ENCODE data around the gene SEC16A. TPM values are rescaled to one million over a fixed set of nuclear protein-coding genes. Genes with fewer than 3 reads are reported as not detected.
A peak's percentile ranks its signal among the peaks of the same experiment; 100 is the strongest.

Gene SEC16A
- total and polyA plus RNA-seq, 5 experiments from 2014 or later = 14.2 to 84.8 (median 35.8) TPM

- ATAC-seq (peak in 1 of 2 donors; percentile 12), DNase-seq (peak in 4 of 10 donors; percentile 7 to 34 (median 16))
- Mint-ChIP-seq H3K9me3 (no peaks in the 10 kb centered on the region), H3K36me3 (peaks cover 0 to 24% (median 3%) of the 10 kb centered on the region in 3 donors), H3K4me3 (peak overlapping the region; percentile 75 to 91 (median 82)), H3K27ac (peak overlapping the region in 9 of 10 donors; percentile 27 to 89 (median 73)), H3K4me1 (peaks cover 19 to 50% (median 36%) of the 10 kb centered on the region in 4 donors), H3K27me3 (no peaks in the 10 kb centered on the region)
- POLR2A ChIA-PET = interaction anchor here (1.1 to 5.7 kb wide), 3 partner anchors 10 to 36 kb away, joined by 3 to 34 read pairs (median 25); partner anchors contain the start of genes DNLZ, ENTR1 and PMPCA
Measured at GRCh38 chr9:136399176-136400037, 83.4 kb downstream of the SEC16A start.

- DNase-seq (no peak), ATAC-seq (no peak)
- Mint-ChIP-seq H3K4me1 (peaks cover 9 to 39% (median 25%) of the 10 kb centered on the region in 4 donors), H3K27ac (peak overlapping the region in 3 of 10 donors; percentile 15 to 75 (median 71)), H3K27me3 (no peaks in the 10 kb centered on the region), H3K9me3 (no peaks in the 10 kb centered on the region), H3K36me3 (peaks cover 0 to 27% (median 3%) of the 10 kb centered on the region in 3 donors), H3K4me3 (peak overlapping the region; percentile 39 to 91 (median 80))
- POLR2A ChIA-PET = interaction anchor here (5.7 kb wide), 1 partner anchor 35 kb away, joined by 34 read pairs; the partner anchor contains the start of gene DNLZ
Measured at GRCh38 chr9:136398286-136398685, 84.6 kb downstream of the SEC16A start.

GRCh38 chr9:136397643-136398042 lies 85.2 kb downstream of the SEC16A start:
- no peak overlapping the region for H3K4me3 Mint-ChIP-seq
- H3K27me3 Mint-ChIP-seq = no peaks in the 10 kb centered on the region
- no peak overlapping the region for H3K27ac Mint-ChIP-seq
- H3K36me3 Mint-ChIP-seq = peaks cover 0 to 28% (median 3%) of the 10 kb centered on the region in 3 donors
- ATAC-seq (no peak), DNase-seq (no peak)
- POLR2A ChIA-PET = no interaction called here
- peaks cover 7 to 37% (median 24%) of the 10 kb centered on the region in 4 donors for H3K4me1 Mint-ChIP-seq
- H3K9me3 Mint-ChIP-seq = no peaks in the 10 kb centered on the region

GRCh38 chr9:136396219-136396515 lies 86.7 kb downstream of the SEC16A start:
- Mint-ChIP-seq H3K9me3 (no peaks in the 10 kb centered on the region), H3K27me3 (no peaks in the 10 kb centered on the region), H3K27ac (no peak overlapping the region), H3K4me1 (peaks cover 7 to 27% (median 17%) of the 10 kb centered on the region in 4 donors), H3K4me3 (peak overlapping the region in 1 of 10 donors; percentile 49), H3K36me3 (peaks cover 0 to 36% (median 4%) of the 10 kb centered on the region in 3 donors)
- DNase-seq (no peak), ATAC-seq (no peak)
- POLR2A ChIA-PET = interaction anchor here (0.6 kb wide), 1 partner anchor 849 kb away, joined by 4 read pairs; no protein-coding TSS in a partner anchor

- H3K4me3 Mint-ChIP-seq = no peak overlapping the region
- ATAC-seq = no peak
- H3K9me3 Mint-ChIP-seq = no peaks in the 10 kb centered on the region
- POLR2A ChIA-PET = interaction anchor here (0.6 kb wide), 1 partner anchor 849 kb away, joined by 4 read pairs; no protein-coding TSS in a partner anchor
- no peak overlapping the region for H3K27ac Mint-ChIP-seq
- DNase-seq = no peak
- peaks cover 6 to 21% (median 14%) of the 10 kb centered on the region in 4 donors for H3K4me1 Mint-ChIP-seq
- no peaks in the 10 kb centered on the region for H3K27me3 Mint-ChIP-seq
- H3K36me3 Mint-ChIP-seq = peaks cover 0 to 42% (median 4%) of the 10 kb centered on the region in 3 donors
Measured at GRCh38 chr9:136395345-136396218, 87.3 kb downstream of the SEC16A start.

GRCh38 chr9:136395020-136395340 lies 87.9 kb downstream of the SEC16A start:
- DNase-seq (no peak), ATAC-seq (no peak)
- Mint-ChIP-seq H3K9me3 (no peaks in the 10 kb centered on the region), H3K4me1 (peaks cover 5 to 16% (median 13%) of the 10 kb centered on the region in 4 donors), H3K27me3 (no peaks in the 10 kb centered on the region), H3K4me3 (no peak overlapping the region), H3K36me3 (peaks cover under 1 to 46% (median 4%) of the 10 kb centered on the region in 3 donors), H3K27ac (no peak overlapping the region)
- POLR2A ChIA-PET = no interaction called here

- DNase-seq = no peak
- peaks cover 4 to 51% (median 4%) of the 10 kb centered on the region in 3 donors for H3K36me3 Mint-ChIP-seq
- H3K9me3 Mint-ChIP-seq = no peaks in the 10 kb centered on the region
- no peak for ATAC-seq
- H3K27ac Mint-ChIP-seq = no peak overlapping the region
- peaks cover 5 to 16% (median 13%) of the 10 kb centered on the region in 4 donors for H3K4me1 Mint-ChIP-seq
- H3K4me3 Mint-ChIP-seq = no peak overlapping the region
- H3K27me3 Mint-ChIP-seq = no peaks in the 10 kb centered on the region
- POLR2A ChIA-PET = no interaction called here
Measured at GRCh38 chr9:136394312-136395019, 88.4 kb downstream of the SEC16A start.

- no peak for ATAC-seq
- no peaks in the 10 kb centered on the region for H3K27me3 Mint-ChIP-seq
- no peak overlapping the region for H3K4me3 Mint-ChIP-seq
- H3K4me1 Mint-ChIP-seq = peaks cover 2 to 8% (median 4%) of the 10 kb centered on the region in 4 donors
- POLR2A ChIA-PET = no interaction called here
- H3K36me3 Mint-ChIP-seq = peaks cover 4 to 61% (median 4%) of the 10 kb centered on the region in 3 donors
- DNase-seq = no peak
- H3K9me3 Mint-ChIP-seq = no peaks in the 10 kb centered on the region
- no peak overlapping the region for H3K27ac Mint-ChIP-seq
Measured at GRCh38 chr9:136393531-136393930, 89.3 kb downstream of the SEC16A start.

GRCh38 chr9:136392538-136393449 lies 90.0 kb downstream of the SEC16A start:
- peaks cover 4 to 68% (median 8%) of the 10 kb centered on the region in 3 donors for H3K36me3 Mint-ChIP-seq
- H3K4me1 Mint-ChIP-seq = peaks cover 0 to 5% (median under 1%) of the 10 kb centered on the region in 4 donors
- no peak for DNase-seq
- POLR2A ChIA-PET = no interaction called here
- no peak for ATAC-seq
- no peak overlapping the region for H3K4me3 Mint-ChIP-seq
- no peaks in the 10 kb centered on the region for H3K27me3 Mint-ChIP-seq
- no peaks in the 10 kb centered on the region for H3K9me3 Mint-ChIP-seq
- H3K27ac Mint-ChIP-seq = no peak overlapping the region

GRCh38 chr9:136391737-136392537 lies 90.9 kb downstream of the SEC16A start:
- H3K27ac Mint-ChIP-seq = peak overlapping the region in 1 of 10 donors; percentile 29
- POLR2A ChIA-PET = no interaction called here
- peaks cover 4 to 74% (median 15%) of the 10 kb centered on the region in 3 donors for H3K36me3 Mint-ChIP-seq
- no peaks in the 10 kb centered on the region for H3K9me3 Mint-ChIP-seq
- peaks cover 0 to 2% (median under 1%) of the 10 kb centered on the region in 4 donors for H3K4me1 Mint-ChIP-seq
- no peaks in the 10 kb centered on the region for H3K27me3 Mint-ChIP-seq
- DNase-seq (no peak), ATAC-seq (no peak)
- H3K4me3 Mint-ChIP-seq = no peak overlapping the region
